Activated naive CD4-positive, alpha-beta T cell treated with anti-CD3 and anti-CD28 coated beads, Interleukin-2, amount 50 U/mL, for 24 hours (primary cell): ENCODE data around the gene MLLT1.
A peak's percentile ranks its signal among the peaks of the same experiment; 100 is the strongest.

ENCODE experiments used
- H3K27ac Mint-ChIP-seq: one replicate; pipeline ENCODE4 v1.8.0; 2021; ENCODE audit warnings: mild to moderate bottlenecking, mixed read lengths
- H3K27me3 Mint-ChIP-seq: one replicate; pipeline ENCODE4 v1.8.0; 2021; ENCODE audit warnings: mixed read lengths
- H3K36me3 Mint-ChIP-seq: one replicate; pipeline ENCODE4 v1.8.0; 2021; ENCODE audit warnings: mixed read lengths
- H3K4me1 Mint-ChIP-seq: one replicate; pipeline ENCODE4 v1.8.0; 2021; ENCODE audit warnings: mixed read lengths
- H3K4me3 Mint-ChIP-seq: one replicate; pipeline ENCODE4 v1.8.0; 2021; ENCODE audit warnings: mild to moderate bottlenecking, mixed read lengths
- H3K9me3 Mint-ChIP-seq: one replicate; pipeline ENCODE4 v1.8.0; 2021; ENCODE audit warnings: mixed read lengths

Gene MLLT1

GRCh38 chr19:6269101-6269886 is 10.5 kb downstream of the MLLT1 start:
- peaks cover 6% of the 10 kb centered on the region for H3K36me3 Mint-ChIP-seq
- H3K27me3 Mint-ChIP-seq = no peaks in the 10 kb centered on the region
- no peak overlapping the region for H3K27ac Mint-ChIP-seq
- peaks cover 25% of the 10 kb centered on the region for H3K4me1 Mint-ChIP-seq
- H3K9me3 Mint-ChIP-seq = no peaks in the 10 kb centered on the region
- no peak overlapping the region for H3K4me3 Mint-ChIP-seq

- Mint-ChIP-seq H3K4me3 (no peak overlapping the region), H3K9me3 (no peaks in the 10 kb centered on the region), H3K27me3 (no peaks in the 10 kb centered on the region), H3K36me3 (peaks cover 6% of the 10 kb centered on the region), H3K27ac (peak overlapping the region; percentile 47), H3K4me1 (peaks cover 18% of the 10 kb centered on the region)
These were observed 11.4 kb downstream of the MLLT1 start for GRCh38 chr19:6268382-6268771.

- H3K36me3 Mint-ChIP-seq = peaks cover 8% of the 10 kb centered on the region
- peak overlapping the region; percentile 47 for H3K27ac Mint-ChIP-seq
- H3K27me3 Mint-ChIP-seq = no peaks in the 10 kb centered on the region
- H3K9me3 Mint-ChIP-seq = no peaks in the 10 kb centered on the region
- no peak overlapping the region for H3K4me3 Mint-ChIP-seq
- H3K4me1 Mint-ChIP-seq = peaks cover 19% of the 10 kb centered on the region
These were observed 12.0 kb downstream of the MLLT1 start for GRCh38 chr19:6267552-6268381.

GRCh38 chr19:6264803-6265202 is 15.0 kb downstream of the MLLT1 start:
- no peak overlapping the region for H3K27ac Mint-ChIP-seq
- peaks cover 2% of the 10 kb centered on the region for H3K36me3 Mint-ChIP-seq
- H3K4me3 Mint-ChIP-seq = no peak overlapping the region
- no peaks in the 10 kb centered on the region for H3K9me3 Mint-ChIP-seq
- no peaks in the 10 kb centered on the region for H3K27me3 Mint-ChIP-seq
- peaks cover 18% of the 10 kb centered on the region for H3K4me1 Mint-ChIP-seq

DNA sequence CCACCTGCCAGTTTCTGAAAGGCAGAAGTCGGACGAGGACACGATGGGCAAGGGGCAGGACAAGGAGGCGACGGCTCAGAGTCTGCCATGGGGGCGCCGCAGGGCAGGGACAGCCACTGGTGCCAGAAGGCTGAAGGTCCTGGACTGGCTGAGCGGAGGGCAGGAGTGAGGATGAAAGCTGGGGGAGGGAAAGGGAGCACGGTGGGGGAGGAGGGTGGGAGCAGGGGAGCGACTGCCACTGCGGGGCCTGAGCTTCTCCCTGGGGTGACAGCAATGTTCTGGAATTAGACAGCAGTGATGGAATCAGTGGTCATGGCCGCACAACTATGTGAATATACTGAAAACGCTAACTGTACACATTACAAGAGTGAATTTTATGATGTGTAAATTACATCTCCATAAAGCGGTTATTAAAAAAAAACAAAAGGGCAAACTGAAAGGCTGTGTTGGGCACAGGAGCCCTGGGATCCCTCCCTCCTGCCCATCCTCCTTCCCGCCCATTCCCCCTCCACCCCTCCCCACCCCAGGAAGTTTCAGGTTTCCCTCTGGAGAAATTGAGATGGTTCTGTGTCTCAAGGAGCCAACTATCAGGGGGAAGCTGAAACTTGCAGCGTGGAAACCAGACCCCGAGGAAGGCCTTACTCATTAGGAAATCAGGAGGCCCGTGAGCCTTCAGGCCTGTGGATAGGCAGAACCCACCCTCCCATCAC is 15.9 kb downstream of the MLLT1 start:
- Mint-ChIP-seq H3K27me3 (no peaks in the 10 kb centered on the region), H3K36me3 (peaks cover 4% of the 10 kb centered on the region), H3K4me1 (peaks cover 18% of the 10 kb centered on the region), H3K9me3 (no peaks in the 10 kb centered on the region), H3K4me3 (no peak overlapping the region), H3K27ac (no peak overlapping the region)

- no peaks in the 10 kb centered on the region for H3K9me3 Mint-ChIP-seq
- H3K27me3 Mint-ChIP-seq = no peaks in the 10 kb centered on the region
- peak overlapping the region; percentile 55 for H3K4me3 Mint-ChIP-seq
- H3K36me3 Mint-ChIP-seq = peaks cover 4% of the 10 kb centered on the region
- peaks cover 20% of the 10 kb centered on the region for H3K4me1 Mint-ChIP-seq
- no peak overlapping the region for H3K27ac Mint-ChIP-seq
These were observed 16.5 kb downstream of the MLLT1 start for GRCh38 chr19:6263306-6263705.

GRCh38 chr19:6262519-6262918 is 17.3 kb downstream of the MLLT1 start:
- no peak overlapping the region for H3K4me3 Mint-ChIP-seq

DNA sequence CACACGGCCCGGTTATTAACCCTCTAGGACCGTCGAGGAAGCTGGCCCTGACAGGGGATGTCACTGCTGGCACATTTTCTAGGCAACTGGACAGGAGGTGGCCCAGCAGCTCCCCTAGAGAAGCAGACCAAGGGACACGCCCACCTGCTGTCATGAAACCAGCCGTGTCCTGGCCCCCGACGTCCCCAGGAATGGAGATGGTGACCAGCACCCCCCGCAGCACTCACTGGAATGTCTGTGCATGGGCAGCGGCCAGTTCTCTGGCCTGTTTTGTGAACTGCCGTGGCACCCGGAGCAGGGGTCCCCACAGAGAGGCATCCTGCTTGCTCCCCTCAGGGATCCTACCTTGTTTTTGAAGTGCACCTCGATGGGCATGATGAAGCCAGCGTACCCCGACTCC is 17.9 kb downstream of the MLLT1 start:
- Mint-ChIP-seq H3K36me3 (peaks cover 7% of the 10 kb centered on the region), H3K4me1 (peaks cover 27% of the 10 kb centered on the region), H3K27ac (no peak overlapping the region), H3K27me3 (no peaks in the 10 kb centered on the region), H3K4me3 (no peak overlapping the region), H3K9me3 (no peaks in the 10 kb centered on the region)

More at GRCh38 chr19:6262519-6262918, 17.3 kb downstream of the MLLT1 start:
- no peak overlapping the region for H3K27ac Mint-ChIP-seq
- peaks cover 25% of the 10 kb centered on the region for H3K4me1 Mint-ChIP-seq
- H3K9me3 Mint-ChIP-seq = no peaks in the 10 kb centered on the region
- no peaks in the 10 kb centered on the region for H3K27me3 Mint-ChIP-seq
- H3K36me3 Mint-ChIP-seq = peaks cover 4% of the 10 kb centered on the region

DNA sequence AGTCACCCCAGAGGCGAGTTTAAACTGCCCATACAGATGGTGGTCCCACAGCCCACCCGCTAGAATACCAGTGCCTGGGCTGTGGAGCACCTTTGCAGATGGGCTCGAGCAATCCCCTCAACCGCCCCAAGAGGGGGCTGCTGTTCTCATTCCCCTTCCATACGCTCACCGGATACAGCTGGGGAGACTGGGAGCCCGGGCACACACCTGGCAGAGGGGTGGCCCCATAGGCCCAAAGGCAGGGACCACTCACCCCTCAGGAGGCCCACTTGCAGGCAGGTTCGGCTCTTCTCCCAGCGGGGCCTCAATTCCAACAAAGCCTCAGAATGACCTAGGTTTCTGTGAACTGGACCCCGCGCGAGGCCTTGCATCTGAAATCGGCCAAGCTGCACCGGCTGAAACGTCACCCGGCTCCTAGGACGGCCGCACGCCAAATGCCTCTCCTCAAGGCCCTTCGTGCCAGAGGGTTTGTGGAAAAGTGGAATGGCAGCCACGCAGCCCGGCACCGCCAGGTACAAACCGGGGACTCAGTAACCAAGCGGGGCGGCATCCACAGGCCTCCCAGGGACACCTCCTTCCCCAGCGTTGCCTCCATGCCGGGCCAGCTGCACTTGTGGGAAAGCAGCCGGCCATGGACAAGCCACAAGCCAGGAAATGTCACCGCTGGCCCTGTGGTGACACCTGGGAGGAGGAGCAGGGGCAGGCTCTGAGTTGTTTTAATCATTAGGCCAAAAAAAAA is 18.7 kb downstream of the MLLT1 start:
- peaks cover 10% of the 10 kb centered on the region for H3K36me3 Mint-ChIP-seq
- H3K4me3 Mint-ChIP-seq = no peak overlapping the region
- H3K27me3 Mint-ChIP-seq = no peaks in the 10 kb centered on the region
- H3K4me1 Mint-ChIP-seq = peaks cover 27% of the 10 kb centered on the region
- no peak overlapping the region for H3K27ac Mint-ChIP-seq
- no peaks in the 10 kb centered on the region for H3K9me3 Mint-ChIP-seq

GRCh38 chr19:6260376-6260775 is 19.4 kb downstream of the MLLT1 start:
- peaks cover 27% of the 10 kb centered on the region for H3K4me1 Mint-ChIP-seq
- no peak overlapping the region for H3K27ac Mint-ChIP-seq
- no peaks in the 10 kb centered on the region for H3K27me3 Mint-ChIP-seq
- H3K4me3 Mint-ChIP-seq = no peak overlapping the region
- peaks cover 10% of the 10 kb centered on the region for H3K36me3 Mint-ChIP-seq
- H3K9me3 Mint-ChIP-seq = no peaks in the 10 kb centered on the region

DNA sequence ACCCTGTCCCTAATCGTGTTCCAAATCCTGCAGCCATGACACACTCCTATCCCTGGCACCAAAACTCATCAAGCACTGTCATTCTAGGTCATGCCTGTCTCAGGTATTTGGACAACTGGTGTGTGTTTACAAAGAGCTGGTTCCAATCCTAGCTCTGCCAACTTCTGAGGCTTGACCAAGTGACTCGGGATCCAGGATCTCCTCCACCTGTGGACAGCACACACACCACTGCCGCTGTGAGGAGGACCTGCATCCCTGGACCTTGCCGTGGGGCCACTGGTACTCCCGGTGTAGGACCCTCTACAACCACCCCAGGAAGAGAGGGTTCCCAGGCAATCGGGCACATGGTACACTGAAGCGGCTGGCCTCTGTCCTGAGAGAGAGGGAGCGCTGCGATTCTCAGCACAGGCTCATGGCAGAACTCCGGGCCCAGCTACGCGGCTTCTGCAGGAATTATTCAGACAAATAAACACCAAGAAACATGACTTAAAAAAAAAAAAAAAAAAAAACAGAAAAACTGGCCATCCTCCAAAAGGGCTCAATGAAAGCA is 20.4 kb downstream of the MLLT1 start:
- no peak overlapping the region for H3K4me3 Mint-ChIP-seq
- no peaks in the 10 kb centered on the region for H3K9me3 Mint-ChIP-seq
- peaks cover 33% of the 10 kb centered on the region for H3K4me1 Mint-ChIP-seq
- H3K27me3 Mint-ChIP-seq = no peaks in the 10 kb centered on the region
- H3K36me3 Mint-ChIP-seq = peaks cover 10% of the 10 kb centered on the region
- H3K27ac Mint-ChIP-seq = no peak overlapping the region

- no peaks in the 10 kb centered on the region for H3K9me3 Mint-ChIP-seq
- no peaks in the 10 kb centered on the region for H3K27me3 Mint-ChIP-seq
- peaks cover 10% of the 10 kb centered on the region for H3K36me3 Mint-ChIP-seq
- H3K27ac Mint-ChIP-seq = no peak overlapping the region
- peaks cover 34% of the 10 kb centered on the region for H3K4me1 Mint-ChIP-seq
- H3K4me3 Mint-ChIP-seq = no peak overlapping the region
These were observed 20.9 kb downstream of the MLLT1 start for GRCh38 chr19:6258812-6259311.

DNA sequence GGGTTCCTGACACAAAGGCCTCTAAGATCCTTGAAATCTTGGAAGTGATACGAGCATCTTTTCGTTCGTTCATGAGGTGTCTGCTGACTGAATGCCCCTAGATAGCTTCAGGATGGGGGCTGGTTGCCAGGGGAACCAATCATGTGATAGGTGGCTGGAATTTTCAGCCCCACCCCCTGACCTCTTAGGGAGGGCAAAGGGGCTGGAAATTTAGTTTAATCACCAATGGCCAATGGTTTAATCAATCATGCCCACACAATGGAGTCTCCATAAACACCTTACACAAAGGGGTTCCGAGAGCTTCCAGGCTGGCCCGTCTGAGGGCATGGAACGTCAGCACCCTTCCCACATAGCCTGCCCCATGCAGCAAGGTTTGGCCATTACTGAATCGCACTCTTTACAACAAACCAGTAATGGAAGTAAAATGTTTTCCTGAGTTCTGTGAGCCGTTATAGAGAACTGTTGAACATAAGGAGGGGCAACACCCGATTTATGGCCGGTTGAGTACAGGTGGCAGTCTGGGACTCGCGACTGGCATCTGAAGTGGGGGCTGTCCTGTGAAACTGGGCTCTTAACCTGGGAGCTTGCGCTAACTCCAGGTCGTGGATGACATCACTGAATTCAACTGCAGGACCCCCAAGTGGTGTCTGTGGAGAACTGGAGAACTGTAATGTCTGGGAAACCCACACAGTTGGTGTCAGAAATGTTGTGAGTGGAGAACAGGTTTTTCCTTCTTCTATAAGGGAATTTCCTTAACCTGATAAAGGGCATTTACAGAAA is 25.6 kb downstream of the MLLT1 start:
- no peaks in the 10 kb centered on the region for H3K9me3 Mint-ChIP-seq
- no peak overlapping the region for H3K27ac Mint-ChIP-seq
- peaks cover 12% of the 10 kb centered on the region for H3K36me3 Mint-ChIP-seq
- H3K4me1 Mint-ChIP-seq = peaks cover 58% of the 10 kb centered on the region
- no peaks in the 10 kb centered on the region for H3K27me3 Mint-ChIP-seq
- H3K4me3 Mint-ChIP-seq = no peak overlapping the region

DNA sequence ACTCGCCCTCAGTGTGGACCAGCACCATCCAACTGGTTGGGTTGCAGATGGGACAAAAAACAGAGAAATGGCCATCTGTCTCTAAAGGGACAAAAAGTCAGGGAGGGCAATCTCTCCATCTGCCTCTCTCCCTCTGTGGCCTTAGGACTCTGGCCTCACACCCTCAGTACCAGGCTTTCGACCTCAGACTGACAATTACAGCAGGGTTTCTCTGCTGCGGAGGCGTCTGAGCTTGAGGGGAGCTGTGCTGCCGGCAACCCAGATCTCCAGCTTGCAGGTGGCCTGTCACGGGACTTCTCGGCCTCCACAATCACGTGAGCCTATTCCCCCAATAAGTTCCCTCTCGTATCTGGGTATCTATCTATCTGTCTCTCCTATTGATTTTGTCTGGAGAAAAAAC is 27.7 kb downstream of the MLLT1 start:
- no peaks in the 10 kb centered on the region for H3K27me3 Mint-ChIP-seq

More for the DNA sequence above, 27.7 kb downstream of the MLLT1 start:
- H3K36me3 Mint-ChIP-seq = peaks cover 13% of the 10 kb centered on the region
- no peaks in the 10 kb centered on the region for H3K9me3 Mint-ChIP-seq
- H3K27ac Mint-ChIP-seq = no peak overlapping the region
- no peak overlapping the region for H3K4me3 Mint-ChIP-seq
- peaks cover 64% of the 10 kb centered on the region for H3K4me1 Mint-ChIP-seq
